Tibial artery (tissue), 4 donors: ENCODE results near the gene NOTCH4.

Experiments
- DNase-seq, 2 donors: peaks; one replicate each; pipeline ENCODE4 v3.0.0-alpha.2; 2019
- H3K27ac ChIP-seq, 2 donors: fragments of 200-600 bp; sonication (generic) in 1 of 2; 1 replicate in 1 of 2; 2 replicates in 1 of 2; pipeline ENCODE4 v1.5.1; 2018 to 2019; ENCODE audit warnings: mild to moderate bottlenecking in 1 of 2
- H3K27me3 ChIP-seq, 2 donors: fragments of 200-600 bp; sonication (generic) in 1 of 2; one replicate each; pipeline versions ENCODE4 v1.5.1 to v1.6.0; 2016 to 2019
- H3K36me3 ChIP-seq, 3 donors: fragments of 200-600 bp; sonication (generic) in 2 of 3; one replicate each; pipeline ENCODE4 v1.5.1; 2016 to 2019; ENCODE audit warnings: mild to moderate bottlenecking in 2 of 3
- H3K4me1 ChIP-seq, 4 donors: fragments of 200-600 bp; sonication (generic) in 2 of 4; 1 replicate in 3 of 4; 2 replicates in 1 of 4; pipeline ENCODE4 v1.5.1; 2016 to 2019
- H3K4me3 ChIP-seq, 2 donors: fragments of 200-600 bp; sonication (generic) in 1 of 2; 1 replicate in 1 of 2; 2 replicates in 1 of 2; pipeline ENCODE4 v1.5.1; 2018 to 2019; ENCODE audit warnings: mild to moderate bottlenecking in 2 of 2
- H3K9me3 ChIP-seq, 3 donors: fragments of 200-600 bp; sonication (generic) in 1 of 3; one replicate each; pipeline ENCODE4 v1.5.1; 2016 to 2019
- CTCF ChIP-seq, 2 experiments: fragments of 200-600 bp in 1 of 2; fragments of 450-650 bp in 1 of 2; IDR thresholded peaks; one replicate each; pipeline ENCODE4 v1.5.1; 2017 to 2019; ENCODE audit warnings: antibody characterized with exemption in 2 of 2, mild to moderate bottlenecking in 1 of 2, moderate library complexity in 1 of 2
- intact Hi-C: fragments of 100-400 bp; cut with DNase I; formaldehyde crosslinking; loops from one replicate; pipeline ENCODE4 v1.15.0; 2023; ENCODE audit warnings: low total_unique reads

NOTCH4 gene

DNA sequence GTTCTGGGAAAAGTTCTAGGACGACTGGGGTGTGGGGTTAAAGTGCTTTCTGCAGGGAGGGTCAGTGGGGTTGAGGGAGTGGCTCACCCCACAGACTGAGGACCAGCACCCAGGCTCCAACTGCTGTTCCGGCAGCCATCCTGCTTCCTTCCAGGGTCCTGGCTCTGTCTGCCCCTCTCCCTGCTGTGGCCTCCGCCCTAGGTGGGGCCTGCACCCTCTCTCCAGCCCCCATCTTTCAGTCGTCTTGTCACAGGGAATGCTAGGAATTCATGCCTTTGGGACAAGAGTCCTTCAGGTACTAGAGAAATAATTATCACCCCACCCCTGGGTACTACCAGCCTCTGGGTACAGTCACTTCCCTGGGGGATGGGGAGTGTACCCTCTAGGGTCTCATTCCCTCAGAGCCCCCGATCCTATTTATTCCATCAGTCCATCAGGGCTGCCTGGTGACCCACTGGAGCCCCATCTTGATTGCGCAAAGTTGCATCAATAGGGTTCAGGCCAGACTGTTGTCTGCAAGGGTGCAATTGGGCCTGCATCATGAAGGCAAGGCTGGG is 39.7 kb downstream of the NOTCH4 start, which contains the start of gene AGER:
AGER (minus strand) TSS at position 170 of the 557 bp plus-strand sequence; CDS start at position 139, 31 bp downstream.
- intact Hi-C loops = no loop called here
- H3K36me3 ChIP-seq = peaks cover 21 to 66% (median 50%) of the 10 kb centered on the region in 3 donors
- peaks cover 0 to 58% (median 44%) of the 10 kb centered on the region in 4 donors for H3K4me1 ChIP-seq
- no peak within 1 kb of the TSS for H3K4me3 ChIP-seq
- H3K27ac ChIP-seq = peak within 1 kb of the TSS; percentile 76 to 92
- H3K27me3 ChIP-seq = no peaks in the 10 kb centered on the region
- no peaks in the 10 kb centered on the region for H3K9me3 ChIP-seq
- TF ChIP-seq CTCF (IDR thresholded peaks at IDR 0.05) = no peak
- peak in 1 of 2 donors; percentile 62 for DNase-seq

GRCh38 chr6:32183483-32184083 is 40.3 kb downstream of the NOTCH4 start:
- Histone ChIP-seq H3K27ac (peak overlapping the region; percentile 50 to 92), H3K27me3 (no peaks in the 10 kb centered on the region), H3K4me3 (no peak overlapping the region), H3K36me3 (peaks cover 21 to 66% (median 50%) of the 10 kb centered on the region in 3 donors), H3K4me1 (peaks cover 0 to 57% (median 43%) of the 10 kb centered on the region in 4 donors), H3K9me3 (no peaks in the 10 kb centered on the region)
- intact Hi-C loops = no loop called here
- TF ChIP-seq CTCF (IDR thresholded peaks at IDR 0.05) = no peak
- no peak for DNase-seq

- H3K27ac ChIP-seq = peak overlapping the region; percentile 50 to 92
These were observed 40.8 kb downstream of the NOTCH4 start for GRCh38 chr6:32183030-32183429.

GRCh38 chr6:32182555-32182981 is 41.3 kb downstream of the NOTCH4 start:
- Histone ChIP-seq H3K4me1 (peaks cover 0 to 47% (median 33%) of the 10 kb centered on the region in 4 donors), H3K4me3 (no peak overlapping the region), H3K27me3 (no peaks in the 10 kb centered on the region), H3K9me3 (no peaks in the 10 kb centered on the region), H3K36me3 (peaks cover 17 to 62% (median 45%) of the 10 kb centered on the region in 3 donors), H3K27ac (peak overlapping the region; percentile 50 to 92)
- DNase-seq = no peak
- TF ChIP-seq CTCF (IDR thresholded peaks at IDR 0.05) = no peak
- intact Hi-C loops = no loop called here

More at GRCh38 chr6:32183030-32183429, 40.8 kb downstream of the NOTCH4 start:
- Histone ChIP-seq H3K4me3 (no peak overlapping the region), H3K9me3 (no peaks in the 10 kb centered on the region), H3K27me3 (no peaks in the 10 kb centered on the region), H3K4me1 (peaks cover 0 to 52% (median 38%) of the 10 kb centered on the region in 4 donors), H3K36me3 (peaks cover 21 to 66% (median 50%) of the 10 kb centered on the region in 3 donors)
- intact Hi-C loops = no loop called here
- DNase-seq = no peak
- TF ChIP-seq CTCF (IDR thresholded peaks at IDR 0.05) = no peak

DNA sequence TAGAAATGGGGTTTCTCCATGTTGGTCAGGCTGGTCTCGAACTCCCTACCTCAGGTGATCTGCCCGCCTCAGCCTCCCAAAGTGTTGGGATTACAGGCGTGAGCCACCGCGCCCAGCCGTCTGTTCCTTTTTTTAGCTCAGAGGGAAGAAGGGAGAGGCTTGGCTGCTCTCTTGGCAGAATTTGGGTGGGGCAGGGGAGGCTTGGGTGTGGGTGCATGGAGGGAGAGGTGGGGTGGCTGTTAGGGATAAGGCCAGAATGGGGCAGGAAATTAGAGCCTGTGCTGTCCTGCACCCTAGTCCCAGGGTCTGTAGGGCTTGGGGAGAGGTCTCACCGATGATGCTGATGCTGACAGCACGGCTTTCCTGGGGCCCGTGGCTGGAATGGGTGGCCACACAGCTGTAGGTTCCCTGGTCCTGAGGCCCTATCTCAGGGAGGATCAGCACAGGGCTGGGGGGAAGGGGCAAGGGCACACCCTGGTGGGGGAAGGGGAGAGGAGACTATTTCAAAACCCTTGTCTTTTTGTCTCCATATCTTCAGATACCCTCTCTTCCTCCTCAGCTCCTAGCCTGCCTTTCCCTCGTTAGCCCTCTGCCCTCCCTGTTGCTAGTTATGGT is 41.8 kb downstream of the NOTCH4 start:
- Histone ChIP-seq H3K36me3 (peaks cover 12 to 57% (median 40%) of the 10 kb centered on the region in 3 donors), H3K27ac (peak overlapping the region; percentile 50 to 92), H3K9me3 (no peaks in the 10 kb centered on the region), H3K4me3 (no peak overlapping the region), H3K4me1 (peaks cover 0 to 45% (median 31%) of the 10 kb centered on the region in 4 donors), H3K27me3 (no peaks in the 10 kb centered on the region)
- intact Hi-C loops = no loop called here
- no peak for DNase-seq
- TF ChIP-seq CTCF (IDR thresholded peaks at IDR 0.05) = no peak
